Neural cell (in vitro differentiated cells): ENCODE results near the gene SIGLEC6. TPM values are rescaled to one million over a fixed set of nuclear protein-coding genes. Genes with fewer than 3 reads are reported as not detected.

Source experiments
- H2AFZ ChIP-seq: fragments of 200-600, 300-800 bp; sonication (generic), shearing (Covaris generic); 2 replicates; pipeline ENCODE4 v1.6.0; 2014; ENCODE audit warnings: low read depth, mild to moderate bottlenecking, antibody characterized with exemption, low read length, moderate library complexity
- H3F3A ChIP-seq: fragments of 200-600 bp; shearing (Covaris generic); 2 replicates; pipeline ENCODE4 v1.6.1; 2016; ENCODE audit warnings: mild to moderate bottlenecking, moderate library complexity, mixed read lengths, antibody characterized with exemption, low read length; ENCODE audit not compliant: insufficient read depth, poor library complexity, severe bottlenecking
- H3K27ac ChIP-seq: fragments of 200-600, 300-800 bp; sonication (generic), shearing (Covaris generic); 2 replicates; pipeline ENCODE4 v1.5.1; 2014; ENCODE audit warnings: mild to moderate bottlenecking, low read length, moderate library complexity
- H3K27me3 ChIP-seq: fragments of 300-800, 200-600 bp; sonication (generic), shearing (Covaris generic); 2 replicates; pipeline ENCODE4 v1.6.0; 2014; ENCODE audit warnings: mild to moderate bottlenecking, low read depth, low read length, moderate library complexity; ENCODE audit not compliant: insufficient read depth
- H3K36me3 ChIP-seq: fragments of 300-800, 200-600 bp; sonication (generic), shearing (Covaris generic); 2 replicates; pipeline ENCODE4 v1.5.1; 2014; ENCODE audit warnings: mild to moderate bottlenecking, antibody characterized with exemption, low read length, moderate library complexity; ENCODE audit not compliant: insufficient read depth
- H3K4me2 ChIP-seq: fragments of 300-800, 200-600 bp; sonication (generic), shearing (Covaris generic); 2 replicates; pipeline ENCODE4 v1.6.0; 2014; ENCODE audit warnings: mild to moderate bottlenecking, low read length
- H3K4me3 ChIP-seq: fragments of 300-800, 200-600 bp; sonication (generic), shearing (Covaris generic); 2 replicates; pipeline ENCODE4 v1.5.1; 2014; ENCODE audit warnings: mild to moderate bottlenecking, low read length, moderate library complexity
- H3K79me2 ChIP-seq: fragments of 200-600 bp; shearing (Covaris generic); replicated peaks from 2 replicates; pipeline ENCODE4 v1.6.0; 2014; ENCODE audit warnings: mild to moderate bottlenecking, low read length, moderate library complexity; ENCODE audit not compliant: insufficient read depth
- H3K9ac ChIP-seq: fragments of 300-800, 200-600 bp; sonication (generic), shearing (Covaris generic); 2 replicates; pipeline ENCODE4 v1.6.1; 2016; ENCODE audit warnings: mild to moderate bottlenecking, low read length, mixed read lengths
- H3K9me2 ChIP-seq: fragments of 200-600 bp; shearing (Covaris generic); 2 replicates; pipeline ENCODE4 v1.6.1; 2016; ENCODE audit warnings: mild to moderate bottlenecking, low read length, mixed read lengths; ENCODE audit not compliant: insufficient read depth
- H3K9me3 ChIP-seq: fragments of 200-600, 300-800 bp; sonication (generic), shearing (Covaris generic); 2 replicates; pipeline ENCODE4 v1.6.1; 2016; ENCODE audit warnings: mild to moderate bottlenecking, mixed run types, low read length, moderate library complexity, mixed read lengths
- H4K20me1 ChIP-seq: fragments of 200-600 bp; shearing (Covaris generic); 2 replicates; pipeline ENCODE4 v1.6.1; 2016; ENCODE audit warnings: mild to moderate bottlenecking, mixed run types; ENCODE audit not compliant: insufficient read depth
- CTCF ChIP-seq: fragments of 450-650 bp; IDR thresholded peaks from 2 replicates; pipeline ENCODE4 v1.5.1; 2014; ENCODE audit warnings: antibody characterized with exemption, mild to moderate bottlenecking, moderate library complexity; ENCODE audit not compliant: poor library complexity, severe bottlenecking
- EP300 ChIP-seq: fragments of 450-650 bp; conservative IDR thresholded peaks from 2 replicates; pipeline ENCODE4 v1.6.1; 2014; ENCODE audit warnings: antibody characterized with exemption, mild to moderate bottlenecking, moderate library complexity; ENCODE audit not compliant: poor library complexity, severe bottlenecking
- EZH2 ChIP-seq: fragments of 200-600, 300-800 bp; shearing (Covaris generic), sonication (generic); IDR thresholded peaks from 2 replicates; pipeline ENCODE4 v1.6.1; 2014; ENCODE audit warnings: antibody characterized with exemption, low read length, borderline replicate concordance, mild to moderate bottlenecking; ENCODE audit not compliant: insufficient read depth, poor library complexity, severe bottlenecking
- MXI1 ChIP-seq: fragments of 450-650 bp; conservative IDR thresholded peaks from 2 replicates; pipeline ENCODE4 v1.6.1; 2014; ENCODE audit warnings: antibody characterized with exemption, mild to moderate bottlenecking; ENCODE audit not compliant: poor library complexity, severe bottlenecking
- POLR2AphosphoS5 ChIP-seq: IDR thresholded peaks from 2 replicates; pipeline ENCODE4 v1.6.1; 2012
- RAD21 ChIP-seq: fragments of 450-650 bp; conservative IDR thresholded peaks from 2 replicates; pipeline ENCODE4 v1.6.1; 2014; ENCODE audit warnings: antibody characterized with exemption, mild to moderate bottlenecking, moderate library complexity
- REST ChIP-seq: IDR thresholded peaks from 2 replicates; pipeline ENCODE4 v1.6.1; 2012; ENCODE audit warnings: borderline replicate concordance
- SMC3 ChIP-seq: fragments of 450-650 bp; conservative IDR thresholded peaks from 2 replicates; pipeline ENCODE4 v1.6.1; 2014; ENCODE audit warnings: antibody characterized with exemption, mild to moderate bottlenecking, moderate library complexity; ENCODE audit not compliant: poor library complexity
- TAF1 ChIP-seq: IDR thresholded peaks from 2 replicates; pipeline ENCODE4 v1.6.1; 2012; ENCODE audit warnings: low read depth
- polyA plus RNA-seq: library from polyadenylated mRNA; depleted of rRNA; stranded (reverse); fragments of >200 nt; gene quantifications from 2 replicates; pipeline ENCODE4 v1.2.3, GENCODE V29; 2014

Gene SIGLEC6
- polyA plus RNA-seq, 1 donor from 2014 or later, result not detected

- no peaks in the 10 kb centered on the region for H3K27me3 ChIP-seq
- H3K79me2 ChIP-seq, result no peaks in the 10 kb centered on the region
- H3K9me2 ChIP-seq, result no peaks in the 10 kb centered on the region
- H4K20me1 ChIP-seq, result no peaks in the 10 kb centered on the region
- TF ChIP-seq POLR2AphosphoS5 (no peak), MXI1 (no peak), CTCF (no peak), REST (no peak), TAF1 (no peak), RAD21 (no peak), SMC3 (no peak)
- no peak overlapping the region for H3K27ac ChIP-seq
- no peak overlapping the region for H3K9ac ChIP-seq
- H3K9me3 ChIP-seq, result no peaks in the 10 kb centered on the region
- H3K4me3 ChIP-seq, result no peak overlapping the region
- H2AFZ ChIP-seq, result no peak overlapping the region
- no peak overlapping the region for H3K4me2 ChIP-seq
- H3F3A ChIP-seq, result no peaks in the 10 kb centered on the region
- no peaks in the 10 kb centered on the region for H3K36me3 ChIP-seq
These were observed 11.2 kb upstream of the SIGLEC6 start for GRCh38 chr19:51542699-51543098.

- H2AFZ ChIP-seq, result no peak overlapping the region
- H4K20me1 ChIP-seq, result no peaks in the 10 kb centered on the region
- H3K9ac ChIP-seq, result no peak overlapping the region
- H3K79me2 ChIP-seq, result no peaks in the 10 kb centered on the region
- H3K4me3 ChIP-seq, result no peak overlapping the region
- H3K36me3 ChIP-seq, result no peaks in the 10 kb centered on the region
- H3K9me2 ChIP-seq, result no peaks in the 10 kb centered on the region
- TF ChIP-seq RAD21 (no peak), SMC3 (no peak), REST (no peak), POLR2AphosphoS5 (no peak), EZH2 (no peak), TAF1 (no peak), MXI1 (no peak), EP300 (no peak), CTCF (no peak)
- H3F3A ChIP-seq, result no peaks in the 10 kb centered on the region
- no peaks in the 10 kb centered on the region for H3K27me3 ChIP-seq
- H3K4me2 ChIP-seq, result no peak overlapping the region
- no peaks in the 10 kb centered on the region for H3K9me3 ChIP-seq
- no peak overlapping the region for H3K27ac ChIP-seq
These were observed 10.2 kb upstream of the SIGLEC6 start for GRCh38 chr19:51541458-51542357.
